HG02759 (cell line): Measurements from ENCODE around the gene WDR37.

Experiments
- ATAC-seq: cut with Tn5 transposase; IDR thresholded peaks from one replicate; pipeline ENCODE4 v1.9.1; 2021; ENCODE audit warnings: mild to moderate bottlenecking, moderate library complexity; ENCODE audit not compliant: unreplicated experiment

The WDR37 gene

GRCh38 chr10:1068380-1069361 lies 12.5 kb downstream of the WDR37 start:
- ATAC-seq = no peak

GRCh38 chr10:1070919-1071318 lies 14.7 kb downstream of the WDR37 start:
- no peak for ATAC-seq

DNA sequence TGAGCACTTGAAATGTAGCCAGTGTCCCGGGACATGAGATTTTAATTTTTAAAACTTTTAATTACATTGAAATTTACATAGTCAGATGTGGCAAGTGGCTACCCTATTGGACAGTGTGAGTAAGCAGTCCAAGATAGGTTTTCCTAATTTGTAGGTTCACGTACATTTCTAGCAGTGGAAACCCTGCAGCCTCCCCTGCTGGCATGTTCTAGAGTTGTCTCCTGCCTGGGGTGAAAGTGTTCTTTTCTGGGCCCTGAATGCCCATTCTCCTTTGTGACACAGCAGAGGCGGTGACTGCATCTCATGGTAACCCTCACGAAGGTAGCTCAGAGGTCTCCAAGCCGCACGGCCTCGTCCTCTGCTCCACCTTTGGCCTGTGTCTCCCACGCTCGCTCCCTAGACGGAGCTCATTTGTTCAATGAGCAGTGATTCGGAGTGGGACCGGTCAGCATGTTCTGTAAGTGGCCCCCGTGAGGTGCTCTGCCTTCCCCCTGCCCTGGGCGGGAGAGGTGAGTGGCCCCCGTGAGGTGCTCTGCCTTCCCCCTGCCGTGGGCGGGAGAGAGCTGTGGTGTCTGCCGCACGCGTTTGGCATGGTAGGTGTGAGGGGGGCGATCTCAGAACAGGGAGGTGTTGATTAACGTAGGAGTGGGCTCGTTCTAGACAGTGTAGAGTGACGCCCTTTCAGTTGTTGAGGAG lies 18.0 kb downstream of the WDR37 start:
- ATAC-seq = no peak

- ATAC-seq = no peak
Observed at GRCh38 chr10:1074748-1075308, 18.6 kb downstream of the WDR37 start.

DNA sequence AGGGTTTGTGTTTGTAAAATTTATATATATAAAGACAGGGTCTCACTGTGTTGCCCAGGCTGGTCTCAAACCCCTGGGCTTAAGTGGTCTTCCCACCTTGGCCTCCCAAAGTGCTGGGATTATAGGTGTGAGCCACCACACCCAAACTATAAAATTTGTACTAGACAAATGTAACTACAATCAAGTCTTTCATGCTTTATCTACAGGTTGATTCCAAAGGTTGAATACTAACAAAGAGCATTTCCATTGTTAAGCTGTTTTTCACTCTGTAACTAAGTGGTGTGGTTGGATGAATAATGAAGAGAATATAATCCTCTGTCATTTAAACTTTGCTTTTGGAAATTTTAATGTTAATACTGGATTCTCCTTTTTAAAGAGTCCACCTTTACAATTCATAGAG lies 22.5 kb downstream of the WDR37 start:
- no peak for ATAC-seq

- no peak for ATAC-seq
Observed at GRCh38 chr10:1083581-1083980, 27.4 kb downstream of the WDR37 start.

DNA sequence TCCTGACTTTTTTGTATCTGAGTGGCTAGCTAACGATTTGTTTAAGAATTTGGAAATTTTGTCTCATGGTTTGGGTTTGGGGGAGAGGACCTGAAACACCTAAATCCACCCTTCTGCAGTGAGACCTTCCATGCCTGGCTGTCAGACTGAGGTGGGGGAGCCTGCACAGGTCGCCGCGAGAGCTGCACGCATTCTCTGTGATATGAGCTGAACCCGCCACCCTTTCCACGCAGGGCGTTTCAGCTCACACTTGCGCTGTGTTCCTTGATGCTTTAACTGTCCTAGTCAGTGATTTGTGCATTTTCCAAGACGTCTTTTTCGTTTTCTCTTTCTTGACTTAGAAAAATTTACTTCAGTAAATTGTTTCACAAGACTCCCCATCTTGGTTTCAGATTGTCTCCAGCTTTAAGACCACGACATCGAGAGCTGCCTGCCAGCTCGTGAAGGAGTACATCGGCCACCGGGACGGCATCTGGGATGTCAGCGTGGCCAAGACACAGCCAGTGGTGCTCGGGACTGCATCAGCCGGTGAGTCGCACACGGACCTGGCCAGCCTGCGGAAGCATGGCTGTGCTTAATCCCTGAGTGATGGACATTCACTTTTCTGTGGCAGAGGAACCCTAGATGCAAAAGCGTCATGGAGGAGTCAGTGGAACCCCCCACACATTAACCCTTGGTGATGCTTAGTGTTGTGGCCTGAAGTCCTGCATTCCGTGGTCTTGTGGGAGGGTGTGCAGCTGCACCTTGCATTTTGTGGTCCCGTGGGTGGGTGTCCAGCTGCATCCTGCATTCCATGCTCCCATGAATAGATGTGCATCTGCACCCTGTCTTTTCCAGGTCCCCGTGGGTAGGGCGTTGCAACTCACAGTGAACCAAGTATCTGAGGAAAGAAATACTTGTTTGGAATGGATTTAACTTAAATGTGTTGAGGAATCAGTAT lies 28.1 kb downstream of the WDR37 start:
- ATAC-seq = no peak

DNA sequence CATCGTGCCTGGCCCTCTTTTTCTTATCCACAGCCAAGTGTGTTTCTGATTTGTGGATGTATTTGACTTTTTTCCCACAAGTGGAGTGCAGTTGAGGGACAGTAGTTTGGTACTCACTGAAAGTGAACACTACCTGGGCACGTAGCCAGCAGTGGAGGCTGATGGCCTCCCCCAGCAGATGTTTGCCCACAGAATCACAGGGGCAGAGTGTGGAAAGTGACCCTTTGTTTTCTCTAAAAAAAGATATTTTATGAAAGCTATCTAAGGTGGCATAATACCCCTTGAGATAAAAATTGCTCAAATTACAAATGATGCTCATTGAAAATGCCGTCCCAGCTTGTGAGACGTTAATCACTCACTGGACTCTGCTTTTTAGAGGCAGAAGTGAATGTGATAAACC lies 29.1 kb downstream of the WDR37 start:
- no peak for ATAC-seq

DNA sequence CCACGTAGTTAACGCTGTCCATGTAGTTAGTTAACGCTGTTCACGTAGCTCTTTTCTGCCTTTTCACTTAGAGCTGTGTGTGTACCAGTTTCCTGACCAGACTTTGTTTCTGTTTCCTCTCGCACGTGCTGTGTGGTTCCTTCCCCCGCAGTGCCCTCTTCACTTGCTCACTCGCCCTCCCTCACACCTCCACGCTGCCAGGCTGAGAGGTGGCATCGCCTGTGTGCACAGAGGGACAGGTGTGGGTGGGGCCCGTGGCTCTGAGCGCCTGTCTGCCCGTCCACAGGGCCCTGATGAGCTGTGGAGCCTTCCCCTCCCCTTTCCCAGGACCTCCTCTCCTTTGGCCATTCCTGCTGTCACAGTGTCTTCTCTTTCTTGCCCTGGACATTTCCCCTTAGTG lies 30.6 kb downstream of the WDR37 start:
- no peak for ATAC-seq

DNA sequence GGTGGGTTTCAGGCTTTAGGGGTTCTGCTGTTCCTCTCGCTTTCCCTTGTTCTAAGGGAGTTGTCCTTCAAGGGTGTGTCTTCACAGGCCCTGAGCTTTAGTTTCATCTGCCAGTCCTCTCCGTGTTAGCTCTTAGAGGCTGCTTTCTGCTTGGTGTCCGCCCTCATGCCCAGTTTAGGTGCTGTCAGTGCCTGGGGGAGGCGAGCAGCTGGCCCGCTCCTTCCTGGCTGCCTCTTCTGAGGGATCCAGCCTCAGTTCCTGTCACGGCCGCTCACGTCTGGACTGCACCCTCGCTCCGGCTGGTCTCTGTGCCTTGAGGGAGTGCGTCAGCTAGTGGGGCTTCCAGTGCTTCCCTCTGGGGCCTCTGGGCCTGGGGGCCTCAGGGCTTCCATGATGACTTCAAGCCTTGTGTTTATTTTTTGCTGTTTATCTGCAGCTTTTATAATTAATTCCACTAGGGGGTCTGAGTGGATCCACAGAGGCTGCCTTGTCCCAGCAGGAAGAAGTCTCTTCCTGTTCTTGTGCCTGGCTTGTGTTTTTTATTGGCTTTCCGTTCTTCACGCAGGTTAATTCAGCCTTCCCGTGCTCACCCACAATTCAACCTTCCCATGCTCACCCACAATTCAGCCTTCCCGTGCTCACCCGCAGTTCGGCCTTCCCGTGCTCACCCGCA lies 33.0 kb downstream of the WDR37 start:
- no peak for ATAC-seq

- no peak for ATAC-seq
Observed at GRCh38 chr10:1090696-1091095, 34.5 kb downstream of the WDR37 start.

DNA sequence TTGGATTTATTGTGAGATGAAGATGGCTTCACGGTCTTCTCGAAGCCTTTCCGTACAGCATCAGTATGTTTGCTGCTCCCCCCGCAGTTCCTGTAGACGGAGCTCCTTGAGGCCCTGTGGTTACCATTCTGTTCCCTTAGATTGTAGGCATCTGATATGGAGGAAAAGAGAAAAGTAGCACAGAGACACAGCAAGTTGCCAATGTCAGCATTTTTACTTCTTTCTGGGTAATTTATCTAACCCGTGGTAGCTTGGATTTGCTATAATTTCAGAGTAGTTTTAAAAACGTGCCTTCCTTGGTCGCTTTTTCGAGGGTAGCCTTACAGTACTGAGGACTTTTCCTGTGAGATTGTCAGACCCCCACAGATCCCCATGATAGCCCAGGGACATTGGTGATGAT lies 37.5 kb downstream of the WDR37 start:
- ATAC-seq = no peak

- no peak for ATAC-seq
Observed at GRCh38 chr10:1094112-1095057, 38.2 kb downstream of the WDR37 start.

- ATAC-seq = no peak
Observed at GRCh38 chr10:1095498-1095897, 39.3 kb downstream of the WDR37 start.

DNA sequence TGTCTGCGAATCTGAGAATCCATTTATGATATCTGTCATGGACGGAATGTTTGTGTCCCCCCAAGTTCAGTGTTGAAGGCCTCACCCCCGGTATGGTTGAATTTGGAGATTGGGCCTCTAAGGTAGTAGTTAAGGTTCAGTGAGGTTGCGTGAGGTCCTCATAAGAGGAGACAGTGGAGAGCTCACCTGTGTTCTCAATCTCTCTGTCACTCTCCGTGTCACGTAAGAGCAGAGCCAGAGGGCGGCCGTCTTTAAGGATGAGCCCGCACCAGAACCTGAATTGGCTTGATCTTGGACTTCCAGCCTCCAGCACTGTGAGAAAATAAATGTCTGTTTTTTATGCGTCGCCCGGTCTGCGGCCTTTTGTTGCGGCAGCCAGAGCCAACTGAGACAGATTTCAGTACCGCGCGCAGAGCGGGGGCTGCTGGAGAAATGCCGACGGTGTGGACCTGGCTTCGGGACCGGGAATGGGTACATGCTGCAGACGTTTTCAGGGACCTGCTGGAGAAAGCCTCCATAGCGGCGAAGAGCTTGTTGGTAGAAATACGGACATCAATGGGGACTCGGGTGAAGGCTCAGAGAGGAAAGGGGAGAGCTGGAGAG lies 40.2 kb downstream of the WDR37 start:
- no peak for ATAC-seq

- ATAC-seq = no peak
Observed at GRCh38 chr10:1097436-1097835, 41.3 kb downstream of the WDR37 start.

DNA sequence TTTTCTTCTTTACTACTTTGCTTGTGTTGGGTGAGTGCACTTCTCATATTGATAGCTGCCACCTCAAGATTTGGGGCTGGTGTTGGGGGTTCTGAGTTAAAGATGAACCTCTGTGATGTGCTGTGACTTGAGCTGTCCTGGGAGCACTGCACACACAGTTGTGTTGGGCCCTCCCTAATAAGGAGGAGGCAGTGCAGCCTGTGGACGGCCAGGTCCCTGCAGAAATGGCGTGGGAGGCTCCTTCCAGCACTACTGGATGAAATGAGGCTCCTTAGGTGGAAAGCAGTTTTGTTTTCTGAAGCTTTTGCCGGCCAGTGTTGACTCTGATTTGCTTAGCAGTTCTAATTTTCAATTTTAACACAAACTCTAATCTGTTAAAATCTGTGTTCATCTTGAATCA lies 44.0 kb downstream of the WDR37 start:
- ATAC-seq = no peak

GRCh38 chr10:1100691-1101368 lies 44.6 kb downstream of the WDR37 start:
- ATAC-seq = no peak
